Activated T-cell treated with anti-CD3 and anti-CD28 coated beads for 24 hours (primary cell): Measurements from ENCODE around the gene PGGHG.
"Not testable (repeated sequence)": the region's sequence is repeated elsewhere in the genome, so short reads cannot be mapped to it uniquely, and the experiment has no call there.

Experiments
- DNase-seq: peaks from one replicate; pipeline ENCODE4 v3.0.0-alpha.2; 2020; ENCODE audit warnings: low read depth

Gene PGGHG

DNA sequence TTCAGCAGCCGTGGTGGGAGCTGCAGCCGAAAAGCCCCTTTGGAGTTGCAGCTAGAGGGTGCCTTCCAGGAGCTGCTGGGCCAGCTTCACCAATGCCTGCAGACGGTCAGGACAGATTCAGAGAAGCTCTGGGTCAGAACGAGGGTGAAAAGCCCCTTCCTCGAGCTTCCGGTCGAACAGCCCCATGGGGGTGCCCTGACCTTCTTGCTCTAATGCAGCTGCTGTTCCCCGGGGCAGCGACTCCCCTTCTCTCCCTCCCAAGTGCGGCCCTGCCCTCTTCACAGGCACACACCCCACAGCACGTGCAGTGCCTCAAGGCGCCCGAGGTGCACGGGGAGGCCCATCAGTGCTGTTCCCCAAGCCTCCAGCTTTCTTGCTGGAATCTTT is 41.4 kb downstream of the PGGHG start:
- DNase-seq: no peak

DNA sequence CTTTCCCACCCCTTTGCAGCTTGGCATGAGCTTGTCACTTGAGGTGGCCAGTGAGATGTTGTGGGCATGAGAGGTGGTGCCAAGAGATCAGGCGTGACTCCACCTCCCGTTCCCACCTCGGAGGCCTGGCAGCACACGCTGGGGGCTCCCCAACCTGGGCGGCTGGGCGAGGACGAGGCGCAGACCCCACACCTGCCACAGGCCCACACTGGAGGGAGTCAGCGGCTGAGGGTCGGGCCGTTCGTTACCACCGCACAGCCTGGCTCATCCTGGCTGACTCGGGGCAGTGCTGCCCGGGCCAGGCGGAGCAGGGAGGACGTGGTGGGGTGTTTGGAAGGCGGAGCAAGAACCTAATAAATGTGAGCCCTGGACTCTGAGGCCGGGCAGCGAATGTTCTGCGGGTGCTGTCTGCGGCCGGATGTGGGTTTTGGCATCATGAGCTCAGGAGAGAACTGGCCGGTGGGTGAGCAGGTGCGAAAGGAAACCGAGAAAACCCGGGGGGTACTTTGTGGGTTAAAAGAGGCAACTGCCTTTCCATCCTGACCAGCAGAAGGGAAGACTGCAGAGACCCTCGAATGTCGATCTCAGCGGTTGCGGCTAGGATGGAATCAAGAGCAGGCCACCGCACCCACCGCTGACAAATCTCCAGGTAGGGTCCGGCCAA is 41.9 kb downstream of the PGGHG start:
- no peak for DNase-seq

GRCh38 chr11:331358-332060 is 42.6 kb downstream of the PGGHG start:
- DNase-seq: no peak

- no peak for DNase-seq
Measured at GRCh38 chr11:332651-333480, 43.9 kb downstream of the PGGHG start.

- DNase-seq: not testable (repeated sequence)
Measured at GRCh38 chr11:333616-334263, 44.8 kb downstream of the PGGHG start.

DNA sequence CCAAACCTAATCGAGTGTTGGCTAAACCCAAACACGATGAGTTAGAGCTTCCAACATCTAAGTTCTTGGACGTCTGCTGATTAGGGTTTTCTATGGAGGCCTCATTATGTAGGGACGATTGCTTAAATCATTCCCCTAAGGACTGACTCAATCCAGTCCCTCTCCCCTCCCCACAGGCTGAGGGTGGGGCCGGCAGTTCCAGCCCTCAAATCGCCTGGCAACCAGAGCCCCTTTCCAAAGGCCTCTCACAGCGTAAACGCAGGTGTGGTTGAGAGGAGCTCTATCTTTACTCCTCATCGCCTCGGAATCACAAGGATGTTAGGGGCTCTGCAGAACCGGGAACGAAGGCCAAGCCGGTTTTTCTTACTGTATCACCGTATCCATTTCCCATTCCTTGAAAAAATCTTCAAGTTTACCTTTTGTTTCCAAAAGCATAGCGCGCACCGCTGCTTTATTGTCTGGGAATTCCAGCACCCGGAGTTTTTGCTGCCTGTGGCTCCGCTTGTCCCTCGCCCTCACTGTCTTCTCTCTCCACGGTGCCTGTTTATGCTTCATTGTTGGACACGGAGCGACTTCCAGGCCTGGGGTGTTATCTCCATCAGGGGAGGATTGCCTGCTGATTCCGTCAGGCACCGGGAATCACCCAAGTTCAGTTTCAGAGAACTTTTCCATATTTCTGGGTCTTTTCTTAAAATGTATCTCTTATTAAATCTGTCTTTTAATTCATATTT is 45.5 kb downstream of the PGGHG start:
- DNase-seq: no peak

DNA sequence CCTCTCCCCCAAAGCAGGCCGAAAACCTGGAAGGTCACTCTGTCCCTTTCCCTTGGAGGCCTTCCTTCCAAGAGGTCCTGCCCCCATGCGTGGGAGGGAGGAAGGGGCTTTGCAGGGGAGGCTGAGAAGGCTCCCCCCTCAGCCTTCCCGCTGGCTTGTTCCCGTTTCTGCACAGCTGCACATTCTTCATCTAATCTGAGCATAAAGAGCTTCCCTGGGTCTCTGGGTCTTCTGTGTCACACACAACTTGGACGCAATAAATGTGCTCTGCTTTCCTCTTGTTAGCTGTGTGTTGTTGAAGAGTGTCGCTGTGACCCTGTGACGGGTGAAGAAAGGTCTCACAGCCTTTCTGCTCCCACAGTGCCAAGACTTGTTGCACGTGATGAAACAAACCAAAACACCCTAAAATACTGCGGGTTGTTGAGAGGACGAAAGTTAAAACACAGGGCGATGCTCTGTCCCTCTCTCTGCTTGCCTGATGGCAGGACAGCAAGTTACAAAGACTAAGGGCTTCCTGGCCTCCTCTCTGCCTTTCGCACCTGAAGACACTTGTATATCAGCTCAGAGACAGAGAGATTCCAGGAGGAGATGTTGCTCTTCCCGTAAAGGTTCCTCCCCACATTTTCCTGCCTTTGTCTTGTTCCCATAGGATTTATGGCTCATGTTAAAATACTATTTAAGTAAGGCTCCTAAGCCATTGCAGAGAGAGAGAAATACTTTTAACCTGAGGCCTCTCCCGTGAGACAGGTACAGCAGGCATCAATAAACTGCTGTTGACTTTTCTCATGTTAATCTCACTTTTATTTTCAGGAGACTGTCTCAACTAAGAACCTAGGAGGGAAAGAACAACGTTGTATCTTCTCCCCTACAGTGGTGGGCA is 47.1 kb downstream of the PGGHG start:
- DNase-seq: no peak

GRCh38 chr11:336659-337198 is 47.8 kb downstream of the PGGHG start:
- DNase-seq: no peak

DNA sequence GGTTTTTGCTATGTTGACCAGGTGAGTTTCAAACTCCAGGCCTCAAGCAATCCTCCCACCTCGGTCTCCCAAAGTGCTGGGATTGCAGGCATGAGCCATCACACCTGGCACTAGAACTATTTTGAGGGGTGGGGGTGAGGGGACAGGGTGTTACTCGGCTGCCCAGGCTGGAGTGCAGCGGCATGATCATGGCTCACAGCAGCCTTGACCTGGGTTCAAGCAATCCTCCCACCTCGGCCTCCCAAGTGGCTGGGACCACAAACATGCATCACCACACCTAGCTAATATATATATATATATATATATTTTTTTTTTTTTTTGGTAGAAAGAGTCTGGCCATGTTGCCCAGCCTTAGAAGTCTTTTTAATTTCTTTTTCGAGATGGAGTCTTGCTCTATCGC is 48.8 kb downstream of the PGGHG start:
- no peak for DNase-seq

DNA sequence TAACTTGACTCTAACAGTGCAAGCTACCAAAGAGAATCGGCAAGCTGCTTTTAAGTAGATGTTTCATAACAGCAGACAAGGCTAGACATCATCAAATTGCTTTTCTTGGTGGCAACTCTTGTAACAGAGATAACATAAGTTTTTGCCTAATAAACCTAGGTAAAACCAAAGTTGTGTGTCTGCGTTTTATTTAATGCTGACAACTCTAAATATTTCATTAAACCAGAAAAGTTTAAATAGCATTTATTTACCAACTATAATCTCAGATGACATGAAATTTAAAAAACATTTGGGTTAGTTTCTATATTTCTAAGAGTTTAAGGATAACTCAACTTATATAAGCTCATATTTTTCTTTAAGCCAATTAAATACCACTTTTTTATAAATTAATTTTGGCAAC is 51.0 kb downstream of the PGGHG start:
- no peak for DNase-seq

GRCh38 chr11:340539-341512 is 51.9 kb downstream of the PGGHG start:
- no peak for DNase-seq

GRCh38 chr11:342328-342727 is 53.4 kb downstream of the PGGHG start:
- DNase-seq: no peak

- no peak for DNase-seq
Measured at GRCh38 chr11:344836-345578, 56.1 kb downstream of the PGGHG start.
